Measurements from ENCODE around the gene RTP5. TPM values are rescaled to one million over a fixed set of nuclear protein-coding genes. Genes with fewer than 3 reads are reported as not detected.
A peak's percentile ranks its signal among the peaks of the same experiment; 100 is the strongest.
"Not testable (repeated sequence)": the region's sequence is repeated elsewhere in the genome, so short reads cannot be mapped to it uniquely, and the experiment has no call there.

RTP5 gene
- total RNA-seq = not detected
- under 1 TPM in 1 of 2 donors, not detected in 1; 0.15 TPM for polyA plus RNA-seq
- long read RNA-seq, donor 1 = 0 reads
- long read RNA-seq, donor 2 = 0 reads
- long read RNA-seq, donor 3 = 0 reads

DNA sequence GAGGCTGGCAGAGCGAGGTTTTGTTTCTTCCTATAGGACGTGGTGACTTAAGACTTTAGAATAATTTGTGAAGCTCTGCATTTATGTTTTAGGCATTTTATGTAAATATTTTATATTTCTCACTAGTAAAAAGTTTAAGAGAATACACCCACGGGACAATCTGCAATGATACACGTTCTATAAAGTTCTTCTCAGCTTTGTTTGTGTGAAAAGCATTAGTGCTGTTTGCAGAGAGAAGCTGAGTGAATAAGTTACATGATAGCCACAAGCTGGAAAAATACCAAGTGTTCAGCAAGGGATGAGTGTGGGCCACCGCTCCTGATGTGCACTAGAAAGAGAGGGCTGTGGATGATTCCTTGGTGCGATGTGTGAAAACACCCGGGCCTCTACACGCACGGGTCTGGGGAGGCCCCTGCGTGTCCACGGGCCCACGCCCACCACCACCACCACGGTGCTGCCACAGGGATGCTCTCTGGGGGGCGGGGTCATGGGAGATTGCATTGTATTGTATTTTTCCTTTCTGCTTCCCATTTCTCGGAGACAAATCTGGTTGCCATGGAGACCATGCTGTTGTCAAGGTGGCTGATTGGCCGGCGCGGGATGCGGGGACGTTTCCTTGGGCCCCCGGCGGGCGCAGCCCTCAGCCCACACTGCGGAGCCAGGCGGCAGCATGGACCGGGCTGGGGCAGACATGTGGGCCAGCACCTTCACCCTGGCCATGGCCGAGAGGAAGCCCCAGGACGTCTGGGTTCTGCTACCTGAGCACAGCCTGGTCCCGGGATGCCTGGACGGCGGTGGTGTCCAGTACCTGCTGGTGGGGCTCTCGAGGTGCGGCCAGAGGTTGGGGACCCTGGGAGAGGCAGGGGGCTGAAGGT, at the start of gene RTP5:
Gene RTP5 (plus strand): TSS at position 643 of the 875 bp plus-strand sequence. CDS start 28 bp downstream, at position 671.
- H3K27me3 ChIP-seq = peaks cover 6 to 40% (median 23%) of the 10 kb centered on the region in 7 donors
- H3K27ac ChIP-seq = peak within 1 kb of the TSS in 1 of 10 donors; percentile 67

DNA sequence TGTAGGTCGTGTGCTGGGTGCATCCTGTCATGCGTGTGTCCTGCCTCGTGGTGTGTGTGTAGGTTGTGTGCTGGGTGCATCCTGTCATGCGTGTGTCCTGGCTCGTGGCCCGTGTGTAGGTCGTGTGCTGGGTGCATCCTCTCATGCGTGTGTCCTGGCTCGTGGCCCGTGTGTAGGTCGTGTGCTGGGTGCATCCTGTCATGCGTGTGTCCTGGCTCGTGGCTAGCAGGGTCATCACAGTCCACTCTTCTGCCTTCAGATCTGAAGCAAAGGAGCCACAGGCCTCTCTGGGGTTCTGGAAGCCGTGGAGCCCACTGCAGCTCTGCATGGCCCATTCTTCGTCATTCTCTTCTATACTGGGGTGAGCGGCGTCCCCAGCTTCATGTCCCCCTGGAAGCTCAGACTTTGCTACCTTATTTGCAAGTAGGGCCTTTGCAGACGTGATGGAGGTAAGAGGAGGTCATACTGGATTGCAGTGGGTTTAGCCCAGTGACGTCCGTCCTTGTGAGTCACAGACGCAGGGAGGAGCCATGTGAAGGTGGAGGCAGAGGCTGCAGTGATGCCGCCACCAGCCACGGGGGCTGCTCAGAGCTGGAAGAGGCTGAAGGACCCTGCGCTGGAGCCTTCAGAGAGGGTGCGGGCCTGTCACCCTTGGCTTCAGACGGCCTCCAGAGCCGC, 49.4 kb upstream of the RTP5 start:
- intact Hi-C loops (cut with DNase I); H3K4me3 ChIP-seq; DNase-seq; H3K9me3 ChIP-seq; H3K36me3 ChIP-seq; H3K27me3 ChIP-seq; ATAC-seq: not testable (repeated sequence)
- H3K27ac ChIP-seq = peak overlapping the region in 1 of 10 donors; percentile 59
- H3K4me1 ChIP-seq = peaks cover 0 to 34% (median 0%) of the 10 kb centered on the region in 9 donors
- 82 to 83% methylated on average over 27 of the region's 27 CpGs for WGBS, 2 donors

More for the DNA sequence above, at the start of gene RTP5:
- Histone ChIP-seq H3K9me3 (no peaks in the 10 kb centered on the region), H3K36me3 (no peaks in the 10 kb centered on the region), H3K4me3 (no peak within 1 kb of the TSS), H3K4me1 (peaks cover 0 to 8% (median 0%) of the 10 kb centered on the region in 9 donors)
- peak in 1 of 2 donors; percentile 11 for DNase-seq
- intact Hi-C loops (cut with DNase I) = loop anchor here in 2 of 10 donors (10.0 kb wide), 1 partner anchor 65 kb away; the partner anchor contains the start of gene NEU4 (in 2 of the 2)
- TF ChIP-seq, protein P1, sequence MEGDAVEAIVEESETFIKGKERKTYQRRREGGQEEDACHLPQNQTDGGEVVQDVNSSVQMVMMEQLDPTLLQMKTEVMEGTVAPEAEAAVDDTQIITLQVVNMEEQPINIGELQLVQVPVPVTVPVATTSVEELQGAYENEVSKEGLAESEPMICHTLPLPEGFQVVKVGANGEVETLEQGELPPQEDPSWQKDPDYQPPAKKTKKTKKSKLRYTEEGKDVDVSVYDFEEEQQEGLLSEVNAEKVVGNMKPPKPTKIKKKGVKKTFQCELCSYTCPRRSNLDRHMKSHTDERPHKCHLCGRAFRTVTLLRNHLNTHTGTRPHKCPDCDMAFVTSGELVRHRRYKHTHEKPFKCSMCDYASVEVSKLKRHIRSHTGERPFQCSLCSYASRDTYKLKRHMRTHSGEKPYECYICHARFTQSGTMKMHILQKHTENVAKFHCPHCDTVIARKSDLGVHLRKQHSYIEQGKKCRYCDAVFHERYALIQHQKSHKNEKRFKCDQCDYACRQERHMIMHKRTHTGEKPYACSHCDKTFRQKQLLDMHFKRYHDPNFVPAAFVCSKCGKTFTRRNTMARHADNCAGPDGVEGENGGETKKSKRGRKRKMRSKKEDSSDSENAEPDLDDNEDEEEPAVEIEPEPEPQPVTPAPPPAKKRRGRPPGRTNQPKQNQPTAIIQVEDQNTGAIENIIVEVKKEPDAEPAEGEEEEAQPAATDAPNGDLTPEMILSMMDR (IDR thresholded peaks at IDR 0.05) = no peak
- no peak for ATAC-seq
- 76 to 80% methylated on average over 33 of the region's 33 CpGs for WGBS, 2 donors

DNA sequence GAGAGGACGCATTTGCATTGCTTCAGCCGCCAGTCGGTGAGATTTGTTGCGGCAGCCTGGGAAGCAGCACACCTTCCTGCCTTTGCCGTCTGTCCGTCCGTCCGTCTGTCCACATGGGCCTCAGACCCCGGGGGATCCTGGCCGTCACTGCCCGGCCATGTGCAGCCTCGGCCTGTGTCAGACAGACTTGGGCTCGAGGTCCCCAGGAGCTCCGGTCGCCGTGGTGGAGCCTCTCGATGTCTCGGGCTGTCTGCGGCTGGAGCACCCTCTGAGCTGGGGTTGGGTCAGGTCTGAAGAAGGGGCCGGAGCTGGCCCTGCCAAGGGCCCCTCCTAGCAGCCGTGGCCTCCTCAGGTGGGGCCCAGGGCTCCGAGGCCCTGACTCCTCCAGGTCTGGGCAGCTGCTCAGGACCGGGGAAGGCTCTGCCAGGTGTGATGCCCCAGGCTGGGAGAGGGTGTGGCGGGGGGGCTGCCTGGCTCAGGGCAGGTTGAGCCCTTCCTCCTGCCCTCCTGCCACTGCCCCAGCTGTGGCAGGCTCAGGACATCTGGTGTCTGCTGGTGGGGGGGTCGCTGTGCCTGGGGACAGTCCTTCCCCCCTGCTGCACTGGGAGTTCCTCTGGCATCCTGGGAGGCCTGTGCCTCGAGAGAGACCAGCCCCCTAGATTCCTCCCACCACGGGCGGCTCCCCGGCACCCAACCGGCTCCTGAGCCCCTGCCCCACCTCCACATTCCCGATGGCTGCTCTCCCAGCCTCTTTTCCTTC, 48.7 kb upstream of the RTP5 start:
- no peak for DNase-seq
- Histone ChIP-seq H3K9me3 (peaks cover 0 to 8% (median 0%) of the 10 kb centered on the region in 11 donors), H3K4me1 (peaks cover 0 to 32% (median 0%) of the 10 kb centered on the region in 9 donors), H3K27me3 (peaks cover 0 to 4% (median 0%) of the 10 kb centered on the region in 7 donors), H3K27ac (peak overlapping the region in 6 of 10 donors; percentile 19 to 72 (median 45)), H3K4me3 (peak overlapping the region in 6 of 10 donors; percentile 14 to 41 (median 31)), H3K36me3 (no peaks in the 10 kb centered on the region)
- WGBS, 2 donors = 80 to 82% methylated on average over 31 of the region's 31 CpGs
- TF ChIP-seq, protein P1 (IDR thresholded peaks at IDR 0.05) = no peak
- intact Hi-C loops (cut with DNase I) = no loop called here
- ATAC-seq = peak in 2 of 8 donors; percentile 8 to 16

DNA sequence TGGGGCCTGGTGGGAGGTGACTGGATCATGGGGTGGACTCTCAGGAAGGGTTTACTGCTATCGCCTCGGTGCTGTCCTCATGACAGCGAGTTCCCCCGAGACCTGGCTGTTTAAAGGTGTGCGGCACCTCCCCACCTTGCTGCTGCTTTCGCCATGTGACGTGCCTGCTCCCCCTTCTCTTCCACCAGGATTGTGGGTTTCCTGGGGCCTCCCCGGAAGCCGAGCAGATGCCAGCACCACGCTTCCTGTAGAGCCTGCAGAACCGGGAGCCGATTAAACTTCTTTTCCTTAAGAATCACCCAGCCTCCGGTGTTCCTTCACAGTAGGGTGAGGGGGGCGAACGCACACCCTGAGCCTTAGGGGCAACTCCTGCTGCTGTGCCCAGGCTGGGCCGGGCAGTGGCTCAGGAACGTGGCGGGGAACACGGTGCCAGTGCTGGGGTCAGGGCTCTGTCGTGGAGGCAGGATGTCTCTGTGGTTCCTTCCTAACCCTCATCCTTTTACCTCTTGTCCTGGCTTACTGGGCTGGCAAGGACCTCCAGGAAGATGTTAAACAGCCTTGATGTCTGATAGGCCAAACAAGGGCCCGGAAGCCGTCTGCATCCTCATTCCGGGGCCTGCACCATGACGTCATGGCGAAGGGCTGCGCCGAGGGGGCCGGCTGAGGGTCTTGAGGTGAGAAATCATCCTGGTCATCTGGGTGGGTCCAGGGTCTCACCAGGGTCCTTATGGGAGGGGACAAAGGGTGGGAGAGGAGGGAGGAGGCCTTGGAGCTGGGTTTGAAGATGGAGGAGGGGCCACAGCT, 47.9 kb upstream of the RTP5 start:
- Histone ChIP-seq H3K4me1 (peaks cover 0 to 26% (median 0%) of the 10 kb centered on the region in 9 donors), H3K27ac (peak overlapping the region in 6 of 10 donors; percentile 19 to 72 (median 45)), H3K27me3 (no peaks in the 10 kb centered on the region), H3K36me3 (no peaks in the 10 kb centered on the region), H3K9me3 (peaks cover 0 to 14% (median under 1%) of the 10 kb centered on the region in 11 donors), H3K4me3 (peak overlapping the region in 6 of 10 donors; percentile 14 to 41 (median 31))
- 61 to 63% methylated on average over 28 of the region's 28 CpGs for WGBS, 2 donors
- intact Hi-C loops (cut with DNase I) = no loop called here
- DNase-seq (peak; percentile 27 to 31), ATAC-seq (peak in 6 of 8 donors; percentile 21 to 78 (median 56))
- TF ChIP-seq, protein P1 (IDR thresholded peaks at IDR 0.05) = no peak

Measured in heart right ventricle (tissue), 16 donors.